GM18867 (cell line): ENCODE measurements around the gene SDCBP2.

Source experiments
- ATAC-seq: cut with Tn5 transposase; IDR thresholded peaks from one replicate; pipeline ENCODE4 v1.9.1; 2021; ENCODE audit warnings: mild to moderate bottlenecking, moderate library complexity; ENCODE audit not compliant: unreplicated experiment

Gene SDCBP2

GRCh38 chr20:1278993-1279392 lies 49.9 kb downstream of the SDCBP2 start:
- ATAC-seq = no peak

GRCh38 chr20:1277529-1278322 lies 51.2 kb downstream of the SDCBP2 start:
- ATAC-seq = no peak

GRCh38 chr20:1275919-1276318 lies 53.0 kb downstream of the SDCBP2 start:
- no peak for ATAC-seq

GRCh38 chr20:1274485-1275311 lies 54.2 kb downstream of the SDCBP2 start:
- no peak for ATAC-seq

- ATAC-seq = no peak
Observed at GRCh38 chr20:1273366-1273765, 55.6 kb downstream of the SDCBP2 start.

GRCh38 chr20:1272368-1273100 lies 56.4 kb downstream of the SDCBP2 start:
- ATAC-seq = no peak

GRCh38 chr20:1269850-1270249 lies 59.1 kb downstream of the SDCBP2 start:
- no peak for ATAC-seq

GRCh38 chr20:1269235-1269634 lies 59.7 kb downstream of the SDCBP2 start:
- no peak for ATAC-seq

GRCh38 chr20:1267809-1268374 lies 61.0 kb downstream of the SDCBP2 start:
- ATAC-seq = no peak

GRCh38 chr20:1267161-1267560 lies 61.8 kb downstream of the SDCBP2 start:
- ATAC-seq = no peak

- peak; percentile 83 for ATAC-seq
Observed at GRCh38 chr20:1266167-1266973, 62.6 kb downstream of the SDCBP2 start, which contains the start of gene SNPH. SNPH (plus strand) TSS chr20:1266294; CDS start chr20:1296240, 29,946 bp downstream.

- no peak for ATAC-seq
Observed at GRCh38 chr20:1265916-1266166, 63.1 kb downstream of the SDCBP2 start.

- no peak for ATAC-seq
Observed at GRCh38 chr20:1265226-1265915, 63.6 kb downstream of the SDCBP2 start.

GRCh38 chr20:1264727-1265126 lies 64.2 kb downstream of the SDCBP2 start:
- ATAC-seq = no peak

- ATAC-seq = no peak
Observed at GRCh38 chr20:1263853-1264252, 65.1 kb downstream of the SDCBP2 start.
